ENCODE data around the gene CHID1. TPM values are rescaled to one million over a fixed set of nuclear protein-coding genes. Genes with fewer than 3 reads are reported as not detected.

Gene CHID1
- total RNA-seq, 1 donor from 2014 or later = 56.6 TPM

- Histone ChIP-seq H3K4me3 (no peak overlapping the region), H2AFZ (replicated peaks) (no peak overlapping the region)
- peak; percentile 13 for DNase-seq (ENCODE audit: low spot score)
Measured at GRCh38 chr11:925158-925495, 14.5 kb upstream of the CHID1 start.

GRCh38 chr11:924406-925157, 14.0 kb upstream of the CHID1 start:
- Histone ChIP-seq H3K4me3 (no peak overlapping the region), H3K4me2 (no peak overlapping the region), H3K27me3 (no peaks in the 10 kb centered on the region), H3K4me1 (peaks cover 5% of the 10 kb centered on the region), H2AFZ (replicated peaks) (no peak overlapping the region), H3K9ac (no peak overlapping the region), H4K20me1 (ENCODE audit: low read depth) (peaks cover 34% of the 10 kb centered on the region), H3K27ac (no peak overlapping the region), H3K9me3 (ENCODE audit: low read depth) (no peaks in the 10 kb centered on the region), H3K79me2 (ENCODE audit: low read depth) (peaks cover 35% of the 10 kb centered on the region), H3K36me3 (no peaks in the 10 kb centered on the region), H3F3A (ENCODE audit: low read depth) (no peaks in the 10 kb centered on the region)
- Mint-ChIP-seq H3K4me1 (peaks cover 22% of the 10 kb centered on the region), H3K4me3 (peak overlapping the region; percentile 70), H3K9me3 (no peaks in the 10 kb centered on the region), H3K27me3 (ENCODE audit: insufficient read depth, low read depth) (peaks cover 2% of the 10 kb centered on the region), H3K36me3 (peaks cover 4% of the 10 kb centered on the region), H3K27ac (no peak overlapping the region)
- DNase-seq (ENCODE audit: low spot score) = no peak
- TF ChIP-seq CTCF (IDR thresholded peaks at IDR 0.05) = no peak
- no peak for TF ChIP-seq EZH2phosphoT487 (IDR thresholded peaks at IDR 0.05)
- no peak for TF ChIP-seq EZH2 (IDR thresholded peaks at IDR 0.05)

More at GRCh38 chr11:925158-925495, 14.5 kb upstream of the CHID1 start:
- Histone ChIP-seq H3K27ac (no peak overlapping the region), H3K79me2 (ENCODE audit: low read depth) (peaks cover 40% of the 10 kb centered on the region), H3K36me3 (no peaks in the 10 kb centered on the region), H3F3A (ENCODE audit: low read depth) (no peaks in the 10 kb centered on the region), H3K4me2 (no peak overlapping the region), H3K4me1 (peaks cover 5% of the 10 kb centered on the region), H3K9me3 (ENCODE audit: low read depth) (no peaks in the 10 kb centered on the region), H3K27me3 (no peaks in the 10 kb centered on the region), H3K9ac (no peak overlapping the region), H4K20me1 (ENCODE audit: low read depth) (peaks cover 40% of the 10 kb centered on the region)
- Mint-ChIP-seq H3K4me1 (peaks cover 22% of the 10 kb centered on the region), H3K27me3 (ENCODE audit: insufficient read depth, low read depth) (peaks cover 2% of the 10 kb centered on the region), H3K27ac (no peak overlapping the region), H3K9me3 (no peaks in the 10 kb centered on the region), H3K36me3 (peaks cover 4% of the 10 kb centered on the region), H3K4me3 (no peak overlapping the region)
- no peak for TF ChIP-seq EZH2phosphoT487 (IDR thresholded peaks at IDR 0.05)
- TF ChIP-seq EZH2 (IDR thresholded peaks at IDR 0.05) = no peak
- no peak for TF ChIP-seq CTCF (IDR thresholded peaks at IDR 0.05)

GRCh38 chr11:923691-924405, 13.2 kb upstream of the CHID1 start:
- peak overlapping the region; percentile 70 for H3K4me3 Mint-ChIP-seq
- Histone ChIP-seq H3K27ac (no peak overlapping the region), H3F3A (ENCODE audit: low read depth) (no peaks in the 10 kb centered on the region), H3K79me2 (ENCODE audit: low read depth) (peaks cover 28% of the 10 kb centered on the region), H3K27me3 (no peaks in the 10 kb centered on the region), H2AFZ (replicated peaks) (no peak overlapping the region), H3K4me3 (no peak overlapping the region), H3K9ac (no peak overlapping the region), H3K4me1 (peaks cover 5% of the 10 kb centered on the region), H3K36me3 (no peaks in the 10 kb centered on the region), H3K4me2 (no peak overlapping the region), H4K20me1 (ENCODE audit: low read depth) (peaks cover 27% of the 10 kb centered on the region), H3K9me3 (ENCODE audit: low read depth) (no peaks in the 10 kb centered on the region)
- TF ChIP-seq EZH2 (IDR thresholded peaks at IDR 0.05) (no peak), CTCF (IDR thresholded peaks at IDR 0.05) (no peak), EZH2phosphoT487 (IDR thresholded peaks at IDR 0.05) (no peak)
- H3K9me3 Mint-ChIP-seq = no peaks in the 10 kb centered on the region
- peaks cover 24% of the 10 kb centered on the region for H3K4me1 Mint-ChIP-seq
- no peak for DNase-seq (ENCODE audit: low spot score)
- H3K27me3 Mint-ChIP-seq (ENCODE audit: insufficient read depth, low read depth) = peaks cover 2% of the 10 kb centered on the region
- H3K27ac Mint-ChIP-seq = no peak overlapping the region
- peaks cover 2% of the 10 kb centered on the region for H3K36me3 Mint-ChIP-seq
